T-cell (primary cell): ENCODE data around the gene PNPLA3. TPM values are rescaled to one million over a fixed set of nuclear protein-coding genes. Genes with fewer than 3 reads are reported as not detected.
"Not testable (repeated sequence)": the region's sequence is repeated elsewhere in the genome, so short reads cannot be mapped to it uniquely, and the experiment has no call there.

ENCODE experiments used
- ATAC-seq, 4 experiments: fragments of 200-7000 bp in 3 of 4; fragments of 150-1000 bp in 1 of 4; cut with Tn5 transposase; replicated peaks in 1 of 4; 1 replicate in 3 of 4; 2 replicates in 1 of 4; pipeline ENCODE4 v1.10.0; 2021; ENCODE audit warnings: moderate library complexity in 3 of 4, mild to moderate bottlenecking in 2 of 4, moderate number of reproducible peaks in 1 of 4
- CTCF ChIA-PET, 2 donors: fragments of 300-600 bp; sonication (Branson Sonifier 250); formaldehyde crosslinking; loops; one replicate each; lab custom pipeline; 2022; ENCODE audit warnings: antibody characterized with exemption in 2 of 2; lab: Charles Lee
- POLR2A ChIA-PET, 2 donors: fragments of 300-600 bp; sonication (Branson Sonifier 250); formaldehyde crosslinking; loops; one replicate each; lab custom pipeline; 2022; ENCODE audit warnings: antibody characterized with exemption in 2 of 2; lab: Charles Lee
- DNase-seq, 35 experiments: peaks; one replicate each; pipeline versions ENCODE4 v3.0.0 to v3.0.0-alpha.2; 2013 to 2023
- H3K27ac ChIP-seq: one replicate; pipeline ENCODE4 v1.5.1; 2013; ENCODE audit warnings: low read length
- H3K27me3 ChIP-seq, 2 experiments: replicated peaks in 1 of 2; 1 replicate in 1 of 2; 2 replicates in 1 of 2; pipeline versions ENCODE4 v1.6.1 to v1.7.0; 2013; ENCODE audit warnings: low read length in 1 of 2, mixed read lengths in 1 of 2; ENCODE audit not compliant: control insufficient read depth in 2 of 2, insufficient read depth in 2 of 2; ENCODE audit errors: extremely low read depth in 1 of 2
- H3K36me3 ChIP-seq, 2 donors: 1 replicate in 1 of 2; 2 replicates in 1 of 2; pipeline versions ENCODE4 v1.6.1 to v1.7.0; 2013; ENCODE audit warnings: low read length in 1 of 2; ENCODE audit not compliant: control insufficient read depth in 2 of 2, insufficient read depth in 1 of 2; ENCODE audit errors: extremely low read depth in 1 of 2
- H3K4me1 ChIP-seq, 2 experiments: 1 replicate in 1 of 2; 2 replicates in 1 of 2; pipeline versions ENCODE4 v1.6.1 to v1.7.0; 2013; ENCODE audit warnings: low read length in 2 of 2, mixed read lengths in 1 of 2; ENCODE audit not compliant: insufficient read depth in 2 of 2, control insufficient read depth in 1 of 2; ENCODE audit errors: extremely low read depth in 1 of 2
- H3K4me3 ChIP-seq, 2 donors: 1 replicate in 1 of 2; 2 replicates in 1 of 2; pipeline versions ENCODE4 v1.5.1 to v1.7.0; 2013; ENCODE audit warnings: mild to moderate bottlenecking in 2 of 2, low read length in 1 of 2, moderate library complexity in 1 of 2; ENCODE audit not compliant: control insufficient read depth in 1 of 2; ENCODE audit errors: extremely low read depth in 1 of 2
- H3K9me3 ChIP-seq: 2 replicates; pipeline ENCODE4 v1.7.0; 2013
- H3K27ac Mint-ChIP-seq, 2 donors: one replicate each; pipeline ENCODE4 v1.8.0; 2020 to 2021; ENCODE audit warnings: mild to moderate bottlenecking in 2 of 2, mixed read lengths in 2 of 2
- H3K27me3 Mint-ChIP-seq, 2 donors: one replicate each; pipeline ENCODE4 v1.8.0; 2021 to 2022; ENCODE audit warnings: mixed read lengths in 2 of 2
- H3K36me3 Mint-ChIP-seq: one replicate; pipeline ENCODE4 v1.8.0; 2021; ENCODE audit warnings: mixed read lengths
- H3K4me1 Mint-ChIP-seq, 3 donors: one replicate each; pipeline ENCODE4 v1.8.0; 2020 to 2022; ENCODE audit warnings: mixed read lengths in 3 of 3, mild to moderate bottlenecking in 1 of 3
- H3K4me3 Mint-ChIP-seq, 3 donors: one replicate each; pipeline ENCODE4 v1.8.0; 2020 to 2022; ENCODE audit warnings: mild to moderate bottlenecking in 3 of 3, mixed read lengths in 3 of 3, moderate library complexity in 3 of 3
- H3K9me3 Mint-ChIP-seq, 3 donors: one replicate each; pipeline ENCODE4 v1.8.0; 2020 to 2022; ENCODE audit warnings: mixed read lengths in 3 of 3
- WGBS: methylation state at CpG from one replicate; pipeline ENCODE4 v1.1.5; 2013; ENCODE audit warnings: missing lambda C conversion rate; ENCODE audit not compliant: insufficient coverage; 5-methylcytosine and 5-hydroxymethylcytosine counted together
- total RNA-seq, 35 experiments: library from RNA in 6 of 35; stranded (reverse) in 6 of 35; fragments of 120-200 nt in 1 of 35; gene quantifications; one replicate each; pipeline versions ENCODE4 v1.2.1 to v1.2.4 and lab custom pipeline; 2013 to 2026

The PNPLA3 gene
- total RNA-seq, 5 donors from 2014 or later (not counting 1 experiment from before 2014, with no cell fraction given), result 0.13 to 0.26 (median 0.16) TPM; not detected in 2

DNA sequence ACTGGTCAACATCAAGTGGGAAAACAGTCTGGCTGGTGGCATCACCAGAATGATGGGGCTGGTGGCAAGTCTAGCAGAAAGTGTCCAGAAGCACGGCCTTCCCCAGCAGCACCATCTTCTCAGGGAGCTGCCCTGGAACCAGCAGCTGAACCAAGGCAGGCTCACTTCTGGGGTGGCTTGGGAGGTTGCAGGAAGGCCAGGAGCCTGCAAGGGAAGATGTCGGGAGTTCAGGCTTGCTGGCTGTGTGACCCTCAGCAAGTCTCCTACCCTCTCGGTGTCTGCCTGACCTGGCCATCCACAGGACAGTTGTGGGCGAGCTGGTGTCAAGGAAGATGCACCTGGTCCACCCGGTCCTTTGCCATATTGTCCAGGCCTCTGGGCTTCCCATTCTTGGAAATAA lies 29.5 kb upstream of the PNPLA3 start:
- Mint-ChIP-seq H3K9me3 (no peaks in the 10 kb centered on the region), H3K27ac (no peak overlapping the region), H3K4me3 (no peak overlapping the region), H3K27me3 (peaks cover 8 to 46% of the 10 kb centered on the region in 2 donors), H3K36me3 (no peaks in the 10 kb centered on the region), H3K4me1 (peaks cover 0 to 8% (median 0%) of the 10 kb centered on the region in 3 donors)
- H3K4me3 ChIP-seq, result no peak overlapping the region
- H3K27me3 ChIP-seq, result peaks cover 7 to 62% of the 10 kb centered on the region in 2 experiments
- CTCF ChIA-PET, result no interaction called here
- no peaks in the 10 kb centered on the region for H3K36me3 ChIP-seq
- no peaks in the 10 kb centered on the region for H3K9me3 ChIP-seq
- no peak for DNase-seq
- peaks cover 0 to 12% of the 10 kb centered on the region in 2 experiments for H3K4me1 ChIP-seq
- 100% methylated on average over 1 of the region's 5 CpGs for WGBS
- H3K27ac ChIP-seq, result no peak overlapping the region
- POLR2A ChIA-PET, result no interaction called here
- no peak for ATAC-seq

- Mint-ChIP-seq H3K4me1 (peaks cover 0 to 5% (median 0%) of the 10 kb centered on the region in 3 donors), H3K36me3 (no peaks in the 10 kb centered on the region), H3K4me3 (no peak overlapping the region), H3K9me3 (no peaks in the 10 kb centered on the region), H3K27ac (no peak overlapping the region), H3K27me3 (peaks cover 7 to 30% of the 10 kb centered on the region in 2 donors)
- ChIA-PET POLR2A (no interaction called here), CTCF (no interaction called here)
- no peak for ATAC-seq
- no peak overlapping the region for H3K4me3 ChIP-seq
- H3K36me3 ChIP-seq, result no peaks in the 10 kb centered on the region
- 37% methylated on average over 4 of the region's 11 CpGs for WGBS
- no peak overlapping the region for H3K27ac ChIP-seq
- DNase-seq, result no peak
- no peaks in the 10 kb centered on the region for H3K9me3 ChIP-seq
- peaks cover 2 to 49% of the 10 kb centered on the region in 2 experiments for H3K27me3 ChIP-seq
- peaks cover 0 to 8% of the 10 kb centered on the region in 2 experiments for H3K4me1 ChIP-seq
Observed at GRCh38 chr22:43895986-43896645, 27.5 kb upstream of the PNPLA3 start.

- no peak for DNase-seq
- Mint-ChIP-seq H3K4me3 (no peak overlapping the region), H3K4me1 (no peaks in the 10 kb centered on the region), H3K9me3 (no peaks in the 10 kb centered on the region), H3K27ac (no peak overlapping the region), H3K36me3 (no peaks in the 10 kb centered on the region), H3K27me3 (peaks cover 7 to 26% of the 10 kb centered on the region in 2 donors)
- Histone ChIP-seq H3K36me3 (no peaks in the 10 kb centered on the region), H3K4me1 (no peaks in the 10 kb centered on the region), H3K4me3 (no peak overlapping the region), H3K27me3 (peaks cover 0 to 44% of the 10 kb centered on the region in 2 experiments), H3K27ac (no peak overlapping the region), H3K9me3 (no peaks in the 10 kb centered on the region)
- no peak for ATAC-seq
- ChIA-PET POLR2A (no interaction called here), CTCF (no interaction called here)
- WGBS, result 55% methylated on average over 12 of the region's 12 CpGs
Observed at GRCh38 chr22:43897751-43898261, 25.8 kb upstream of the PNPLA3 start.

GRCh38 chr22:43900206-43900605 lies 23.4 kb upstream of the PNPLA3 start:
- Histone ChIP-seq H3K36me3 (no peaks in the 10 kb centered on the region), H3K27me3 (peaks cover 0 to 41% of the 10 kb centered on the region in 2 experiments), H3K4me3 (no peak overlapping the region), H3K4me1 (no peaks in the 10 kb centered on the region), H3K9me3 (no peaks in the 10 kb centered on the region), H3K27ac (no peak overlapping the region)
- DNase-seq (no peak), ATAC-seq (no peak)
- Mint-ChIP-seq H3K27ac (no peak overlapping the region), H3K36me3 (no peaks in the 10 kb centered on the region), H3K27me3 (peaks cover 8 to 21% of the 10 kb centered on the region in 2 donors), H3K9me3 (no peaks in the 10 kb centered on the region), H3K4me1 (no peaks in the 10 kb centered on the region), H3K4me3 (no peak overlapping the region)
- ChIA-PET POLR2A (no interaction called here), CTCF (no interaction called here)
- WGBS, result 27% methylated on average over 2 of the region's 7 CpGs

DNA sequence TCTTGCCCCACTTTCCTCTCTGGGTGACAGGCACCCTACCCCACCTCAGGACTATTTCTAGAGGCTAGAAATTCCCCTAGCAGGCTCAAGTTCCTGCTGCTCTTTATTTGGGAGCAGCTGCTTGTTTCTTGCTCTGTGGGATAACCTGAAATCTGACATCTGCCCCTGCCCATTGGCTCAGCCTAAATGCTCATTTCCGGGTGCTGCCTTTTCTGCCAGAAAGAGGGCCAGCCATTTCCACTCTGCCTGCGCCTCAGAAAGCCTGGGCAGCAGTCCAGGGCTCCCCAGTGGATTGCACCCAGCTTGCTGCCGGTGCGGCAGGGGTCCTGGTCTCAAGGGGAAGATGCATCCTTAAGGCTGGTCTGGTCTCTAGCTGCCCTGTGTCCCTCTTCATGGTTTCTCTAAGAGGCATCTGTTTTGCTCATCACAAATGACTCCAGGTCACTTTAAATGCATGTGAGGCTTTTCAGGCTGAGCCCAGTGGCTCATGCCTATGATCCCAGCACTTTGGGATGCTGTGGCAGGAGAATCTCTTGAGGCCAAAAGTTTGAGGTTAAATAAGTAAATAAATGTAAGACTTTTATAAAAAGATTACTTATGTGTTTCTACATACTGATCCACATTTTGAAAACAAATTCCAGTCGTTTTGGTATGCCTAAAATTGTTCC lies 21.5 kb upstream of the PNPLA3 start:
- Mint-ChIP-seq H3K4me3 (no peak overlapping the region), H3K36me3 (no peaks in the 10 kb centered on the region), H3K27me3 (peaks cover 15 to 25% of the 10 kb centered on the region in 2 donors), H3K27ac (no peak overlapping the region), H3K4me1 (no peaks in the 10 kb centered on the region), H3K9me3 (no peaks in the 10 kb centered on the region)
- Histone ChIP-seq H3K4me3 (no peak overlapping the region), H3K36me3 (no peaks in the 10 kb centered on the region), H3K27me3 (peaks cover 0 to 51% of the 10 kb centered on the region in 2 experiments), H3K9me3 (no peaks in the 10 kb centered on the region), H3K27ac (no peak overlapping the region), H3K4me1 (no peaks in the 10 kb centered on the region)
- DNase-seq, result no peak
- WGBS, result 62% methylated on average over 4 of the region's 5 CpGs
- no peak for ATAC-seq
- POLR2A ChIA-PET, result no interaction called here
- CTCF ChIA-PET, result no interaction called here

DNA sequence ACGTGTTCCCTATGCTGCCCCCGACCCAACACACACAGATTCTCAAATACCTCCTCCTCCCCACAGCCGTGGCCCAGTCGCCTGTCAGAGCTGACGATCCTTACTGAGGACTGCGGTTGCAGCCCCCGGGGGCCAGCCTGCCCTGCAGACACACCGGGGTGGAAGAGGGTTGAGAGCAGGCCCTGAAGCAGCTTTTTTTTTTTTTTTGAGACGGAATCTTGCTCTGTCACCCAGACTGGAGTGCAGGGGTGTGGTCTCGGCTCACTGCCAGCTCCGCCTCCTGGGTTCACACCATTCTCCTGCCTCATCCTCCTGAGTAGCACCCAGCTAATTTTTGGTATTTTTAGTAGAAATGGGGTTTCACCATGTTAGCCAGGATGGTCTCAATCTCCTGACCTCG lies 20.6 kb upstream of the PNPLA3 start:
- peaks cover 0 to 53% of the 10 kb centered on the region in 2 experiments for H3K27me3 ChIP-seq
- 100% methylated on average over 2 of the region's 12 CpGs for WGBS
- POLR2A ChIA-PET, H3K36me3 Mint-ChIP-seq, H3K4me1 ChIP-seq, H3K4me3 ChIP-seq, H3K27ac Mint-ChIP-seq, ATAC-seq, H3K4me3 Mint-ChIP-seq, H3K36me3 ChIP-seq, H3K27ac ChIP-seq, H3K4me1 Mint-ChIP-seq, H3K9me3 Mint-ChIP-seq, DNase-seq, H3K9me3 ChIP-seq: not testable (repeated sequence)
- CTCF ChIA-PET, result interaction anchor here in 1 of 2 donors (0.6 kb wide), 1 partner anchor 85 kb away, joined by 4 read pairs; no protein-coding TSS in a partner anchor
- H3K27me3 Mint-ChIP-seq, result peaks cover 15 to 30% of the 10 kb centered on the region in 2 donors
